ENCODE measurements around the gene PDE6A. TPM values are rescaled to one million over a fixed set of nuclear protein-coding genes. Genes with fewer than 3 reads are reported as not detected.

PDE6A gene
- total and polyA plus RNA-seq, 2 of the 8 experiments (the other 6 are each of a cell fraction or from before 2014, with no cell fraction given) = not detected

GRCh38 chr5:149818116-149818515, 126.5 kb downstream of the PDE6A start:
- POLR2A ChIA-PET (ENCODE audit: partially characterized antibody) = no interaction called here
- 91% methylated on average over 4 of the region's 4 CpGs; no CpG with 5 or more reads in 1 of the 2 experiments for WGBS, 2 experiments (ENCODE audit: extremely low coverage in 1 of 2, insufficient coverage in 1 of 2, insufficient read length in 1 of 2, insufficient replicate concordance in 2 of 2, low coverage in 1 of 2, low lambda C conversion rate in 2 of 2, missing lambda C conversion rate in 1 of 2)
- Histone ChIP-seq H4K91ac (replicated peaks; ENCODE audit: insufficient read length, low read length) (no peak overlapping the region), H2BK20ac (ENCODE audit: low read length) (no peak overlapping the region), H3K36me3 (ENCODE audit: control insufficient read depth in 2 of 4, insufficient read depth in 4 of 4, low read length in 3 of 4) (no peaks in the 10 kb centered on the region), H2BK12ac (ENCODE audit: low read depth, low read length) (no peak overlapping the region), H3K56ac (replicated peaks; ENCODE audit: insufficient read length, low read depth, low read length) (no peak overlapping the region), H3K23ac (ENCODE audit: insufficient read length) (no peak overlapping the region), H3K23me2 (ENCODE audit: low read depth, low read length) (no peaks in the 10 kb centered on the region), H3K4me1 (replicated peaks in 1 of 4; ENCODE audit: control insufficient read depth in 3 of 4, insufficient read depth in 4 of 4, low read length in 3 of 4) (peaks cover 0 to 3% (median 2%) of the 10 kb centered on the region in 4 experiments; a peak in 2 of 7 replicates), H3K79me1 (ENCODE audit: low read depth, low read length) (no peaks in the 10 kb centered on the region; the same call in 1 of the 2 replicates), H3K14ac (ENCODE audit: insufficient read length) (no peak overlapping the region), H3K27ac (ENCODE audit: low read depth, low read length) (no peak overlapping the region), H3K9me3 (ENCODE audit: insufficient read depth in 2 of 2, low read depth in 1 of 2, low read length in 1 of 2) (no peaks in the 10 kb centered on the region), H4K5ac (ENCODE audit: insufficient read length, low read depth, low read length) (no peak overlapping the region), H2BK120ac (replicated peaks; ENCODE audit: low read depth, low read length) (no peak overlapping the region), H3K4ac (replicated peaks; ENCODE audit: insufficient read length, low read depth, low read length) (no peak overlapping the region), H3K4me3 (ENCODE audit: extremely low read depth in 1 of 4, insufficient read depth in 2 of 4, low read depth in 3 of 4, low read length in 4 of 4) (no peak overlapping the region), H2AFZ (ENCODE audit: low read length) (no peak overlapping the region), H4K20me1 (replicated peaks in 1 of 2; ENCODE audit: control insufficient read depth in 1 of 2, insufficient read depth in 2 of 2, low read length in 2 of 2) (peaks cover 0 to 3% of the 10 kb centered on the region in 2 experiments), H3K9ac (replicated peaks in 1 of 4; ENCODE audit: extremely low read depth in 1 of 4, low read depth in 3 of 4, low read length in 3 of 4) (no peak overlapping the region), H2BK15ac (ENCODE audit: low read length) (no peak overlapping the region), H3K27me3 (replicated peaks in 1 of 4; ENCODE audit: control insufficient read depth in 3 of 4, extremely low read depth in 1 of 4, insufficient read depth in 3 of 4, low read length in 3 of 4) (no peaks in the 10 kb centered on the region), H2AK5ac (ENCODE audit: low read depth, low read length) (no peak overlapping the region), H3K79me2 (ENCODE audit: control insufficient read depth in 1 of 2, insufficient read depth in 2 of 2, low read length in 2 of 2) (no peaks in the 10 kb centered on the region; a peak in 1 of 4 replicates), H4K8ac (ENCODE audit: extremely low read depth, insufficient read depth, low read length) (no peak overlapping the region; the same call in 1 of the 2 replicates), H2BK5ac (ENCODE audit: low read depth, low read length) (no peak overlapping the region), H3K4me2 (ENCODE audit: insufficient read depth in 1 of 2, low read depth in 2 of 2, low read length in 2 of 2) (no peak overlapping the region), H3K18ac (ENCODE audit: extremely low read depth, low read length) (no peak overlapping the region)
- FAIRE-seq (no peak), DNase-seq (ENCODE audit: low read depth in 1 of 2, low spot score in 2 of 2) (no peak)
- CTCF ChIA-PET (ENCODE audit: partially characterized antibody) = interaction anchor here (1.6 to 68.7 kb wide), 4 partner anchors 5 to 181 kb away, joined by 6 to 1740 read pairs (median 1105); no protein-coding TSS in a partner anchor
- TF ChIP-seq EZH2 (IDR thresholded peaks at IDR 0.05; ENCODE audit: low read depth, low read length, severe bottlenecking) = no peak
- no peak for TF ChIP-seq ATF2 (IDR thresholded peaks at IDR 0.05; ENCODE audit: low read length)
